Measurements from ENCODE around the gene QPRT. TPM values are rescaled to one million over a fixed set of nuclear protein-coding genes. Genes with fewer than 3 reads are reported as not detected.

QPRT gene
- total and polyA plus RNA-seq, 2 donors (not counting 1 experiment from before 2014, with no cell fraction given) = 0.06 to 0.22 TPM

DNA sequence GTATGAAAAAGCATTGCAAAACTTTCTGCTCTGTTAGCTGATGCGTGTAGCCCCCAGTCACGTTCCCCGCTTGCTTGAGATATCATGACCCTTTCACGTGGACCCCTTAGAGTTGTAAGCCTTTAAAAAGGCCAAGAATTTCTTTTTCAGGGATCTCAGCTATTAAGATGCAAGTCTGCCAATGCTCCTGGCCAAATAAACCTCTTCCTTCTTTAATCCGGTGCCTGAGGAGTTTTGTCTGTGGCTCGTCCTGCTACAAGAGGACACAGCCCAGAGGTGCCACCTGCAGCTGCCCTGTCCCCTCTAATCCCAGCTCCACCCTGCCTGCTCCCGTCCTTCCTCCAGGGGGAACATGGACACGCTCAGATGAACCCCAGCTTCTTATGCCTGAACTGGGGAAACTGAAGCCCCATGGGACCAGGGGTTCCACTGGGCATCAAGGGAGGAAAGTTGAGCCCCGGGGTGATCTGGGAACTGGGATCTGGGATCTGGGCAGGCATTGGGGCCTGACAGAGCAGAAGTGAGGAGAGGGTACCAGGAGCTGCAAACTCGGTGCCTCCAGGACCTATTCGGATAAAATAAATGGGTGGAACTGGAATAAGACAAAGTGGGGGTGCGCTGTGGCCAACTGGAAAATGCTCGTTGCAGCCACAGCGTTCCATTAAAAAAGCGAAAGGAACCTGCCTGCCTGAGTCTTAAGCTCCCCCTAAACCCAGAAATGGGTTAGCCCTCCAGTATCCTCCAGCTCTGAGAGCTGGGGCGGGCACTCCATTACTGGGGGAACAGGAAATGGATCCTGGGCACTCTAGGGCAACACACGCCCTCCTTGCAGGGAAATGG, 19.7 kb downstream of the QPRT start:
- TF ChIP-seq CTCF (IDR thresholded peaks at IDR 0.05) (no peak), EZH2 (IDR thresholded peaks at IDR 0.05; ENCODE audit: borderline replicate concordance, insufficient read depth, low read depth, low read length, poor library complexity, severe bottlenecking) (no peak)
- H3K4me3 ChIP-seq (ENCODE audit: control extremely low read depth in 1 of 5, extremely low read depth in 1 of 5, insufficient read depth in 1 of 5, low read depth in 2 of 5, low read length in 4 of 5) = no peak overlapping the region

More for the DNA sequence above, 19.7 kb downstream of the QPRT start:
- Histone ChIP-seq H2AFZ (ENCODE audit: insufficient read depth, low read depth, low read length, poor library complexity, severe bottlenecking) (no peak overlapping the region), H3K9me3 (ENCODE audit: control extremely low read depth in 1 of 3, control insufficient read depth in 2 of 3, insufficient read depth in 1 of 3, low read length in 2 of 3) (peaks cover 0 to 38% (median 10%) of the 10 kb centered on the region in 3 donors), H3K27ac (ENCODE audit: low read length in 2 of 2) (no peak overlapping the region), H3K79me2 (ENCODE audit: control insufficient read depth, insufficient read depth, low read length) (no peaks in the 10 kb centered on the region), H4K20me1 (ENCODE audit: control insufficient read depth, insufficient read depth, low read length, poor library complexity, severe bottlenecking) (no peaks in the 10 kb centered on the region), H3K9ac (ENCODE audit: low read length) (no peak overlapping the region), H3K4me2 (replicated peaks; ENCODE audit: low read depth, low read length, poor library complexity, severe bottlenecking) (no peak overlapping the region), H3K36me3 (replicated peaks in 1 of 2; ENCODE audit: control extremely low read depth in 1 of 2, control insufficient read depth in 1 of 2, extremely low read depth in 1 of 2, insufficient read depth in 2 of 2, low read length in 1 of 2) (no peaks in the 10 kb centered on the region), H3K4me1 (ENCODE audit: control insufficient read depth in 2 of 2, insufficient read depth in 2 of 2, low read length in 2 of 2) (peaks cover 24 to 35% of the 10 kb centered on the region in 2 donors), H3K27me3 (replicated peaks in 1 of 4; ENCODE audit: control extremely low read depth in 1 of 4, control insufficient read depth in 3 of 4, insufficient read depth in 4 of 4, low read length in 3 of 4) (no peaks in the 10 kb centered on the region)
- Mint-ChIP-seq H3K9me3 (ENCODE audit: insufficient read depth) (peaks cover 3% of the 10 kb centered on the region), H3K27ac (no peak overlapping the region), H3K4me3 (no peak overlapping the region), H3K4me1 (peaks cover 27% of the 10 kb centered on the region), H3K27me3 (no peaks in the 10 kb centered on the region)
- DNase-seq (no peak), ATAC-seq (ENCODE audit: low read depth) (no peak)
- ChIA-PET CTCF (interaction anchor here (0.6 to 6.1 kb wide), 20 partner anchors 8 to 320 kb away, joined by 3 to 100 read pairs (median 9); partner anchors contain the start of genes KCTD13, KIF22, MAZ and MVP), POLR2A (interaction anchor here (0.5 kb wide), 1 partner anchor 1206 kb away, joined by 4 read pairs; no protein-coding TSS in a partner anchor)
- intact Hi-C loops (cut with micrococcal nuclease) = loop anchor here (10.0 kb wide), 1 partner anchor 206 kb away; the partner anchor contains the start of gene ASPHD1
- 92% methylated on average over 16 of the region's 17 CpGs for WGBS (ENCODE audit: insufficient coverage)

All from B cell (primary cell).